Measurements from ENCODE around the gene OR52R1. TPM values are rescaled to one million over a fixed set of nuclear protein-coding genes. Genes with fewer than 3 reads are reported as not detected.
"Not testable (repeated sequence)": the region's sequence is repeated elsewhere in the genome, so short reads cannot be mapped to it uniquely, and the experiment has no call there.

The OR52R1 gene
- total and polyA plus RNA-seq, 2 experiments from 2014 or later = not detected

DNA sequence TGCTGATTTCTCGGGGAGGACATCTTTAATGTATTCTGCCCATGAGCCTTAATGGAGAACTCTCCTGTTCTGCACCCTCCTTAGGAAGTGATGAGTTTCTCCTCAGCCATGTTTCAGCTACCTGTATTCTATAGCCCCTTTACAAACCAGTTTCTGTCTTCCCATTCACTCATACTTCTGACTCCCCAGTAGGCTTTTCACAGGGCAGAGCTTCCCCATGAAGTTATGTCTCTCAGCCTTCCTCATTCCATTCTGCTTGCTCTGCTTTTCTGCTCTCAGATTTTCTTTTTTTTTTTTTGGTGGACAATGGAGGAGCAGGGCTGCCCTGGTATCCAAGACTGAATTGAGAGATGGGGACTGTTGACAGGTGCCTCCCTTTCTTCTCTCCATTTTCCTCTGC lies 4.3 kb upstream of the OR52R1 start:
- TF ChIP-seq CTCF (IDR thresholded peaks at IDR 0.05; ENCODE audit: low read depth, low read length) = no peak
- no peaks in the 10 kb centered on the region for H3K4me1 ChIP-seq (ENCODE audit: low read depth)
- H3K4me3 ChIP-seq = no peak overlapping the region
- no peaks in the 10 kb centered on the region for H3K36me3 ChIP-seq
- no peaks in the 10 kb centered on the region for H3K9me3 ChIP-seq (ENCODE audit: low read depth)
- no peaks in the 10 kb centered on the region for H3K27me3 ChIP-seq
- no peak overlapping the region for H3K27ac ChIP-seq
- DNase-seq (ENCODE audit: low read depth in 1 of 2, low spot score in 1 of 2) = no peak

DNA sequence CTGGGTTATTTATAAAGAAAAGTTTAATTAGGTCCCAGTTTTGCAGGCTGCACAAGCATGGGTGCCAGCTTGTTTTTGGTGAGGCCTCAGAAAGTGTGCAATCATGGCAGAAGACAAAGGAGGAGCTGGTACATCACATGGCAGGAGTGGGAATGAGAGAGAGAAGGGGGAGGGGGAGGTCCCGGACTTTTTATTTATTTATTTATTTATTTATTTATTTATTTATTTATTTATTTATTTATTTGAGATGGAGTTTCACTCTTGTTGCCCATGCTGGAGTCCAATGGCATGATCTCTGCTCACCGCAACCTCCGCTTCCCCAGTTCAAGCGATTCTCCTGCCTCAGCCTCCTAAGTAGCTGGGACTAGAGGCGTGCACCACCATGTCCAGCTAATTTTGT lies 2.9 kb downstream of the OR52R1 start:
- H3K4me1 ChIP-seq (ENCODE audit: low read depth); H3K27ac ChIP-seq; H3K27me3 ChIP-seq; H3K36me3 ChIP-seq; H3K9me3 ChIP-seq (ENCODE audit: low read depth); H3K4me3 ChIP-seq; DNase-seq (ENCODE audit: low read depth in 1 of 2, low spot score in 1 of 2): not testable (repeated sequence)

DNA sequence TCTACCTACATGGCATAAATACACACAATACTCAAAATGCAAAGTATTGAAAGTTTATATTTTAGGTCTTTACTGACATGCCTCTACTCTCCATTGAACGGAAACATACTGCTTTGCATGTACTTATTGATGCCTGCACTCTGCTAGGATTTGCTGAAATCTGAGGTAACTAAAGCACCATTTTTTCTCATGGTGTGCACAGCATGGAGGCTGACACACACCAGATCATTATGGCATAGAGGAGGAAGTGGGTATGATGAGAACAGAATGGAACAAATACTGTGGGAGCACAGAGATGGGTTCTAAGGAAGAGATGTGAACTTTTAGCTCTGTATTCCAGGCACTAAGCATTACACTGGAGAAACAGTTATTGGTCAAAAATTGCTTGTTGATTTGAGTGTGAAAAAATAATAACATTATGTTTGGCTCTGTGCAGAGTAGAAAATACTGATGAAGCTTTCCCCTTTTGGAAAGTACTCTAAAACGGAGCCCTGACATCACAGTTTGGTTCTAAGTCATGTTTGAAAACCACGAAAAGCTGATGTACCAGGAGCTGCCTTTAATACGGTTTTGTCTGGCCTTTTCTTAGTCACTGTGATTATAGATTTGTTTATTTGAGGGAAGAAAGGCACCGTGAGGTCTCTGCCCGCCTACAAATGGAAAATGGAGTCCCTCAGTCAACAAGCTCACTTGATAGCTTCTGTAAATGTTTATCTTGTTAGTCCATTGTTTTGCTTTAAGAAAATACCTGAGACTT lies 5.6 kb downstream of the OR52R1 start:
- Histone ChIP-seq H3K4me3 (no peak overlapping the region), H3K27me3 (no peaks in the 10 kb centered on the region), H3K36me3 (no peaks in the 10 kb centered on the region), H3K9me3 (ENCODE audit: low read depth) (no peaks in the 10 kb centered on the region), H3K4me1 (ENCODE audit: low read depth) (no peaks in the 10 kb centered on the region), H3K27ac (no peak overlapping the region)
- DNase-seq (ENCODE audit: low read depth in 1 of 2, low spot score in 1 of 2) = no peak
- TF ChIP-seq CTCF (IDR thresholded peaks at IDR 0.05; ENCODE audit: low read depth, low read length) = no peak

GRCh38 chr11:4797206-4797605 lies 7.0 kb downstream of the OR52R1 start:
- H3K27ac ChIP-seq = no peak overlapping the region
- no peak for DNase-seq (ENCODE audit: low read depth in 1 of 2, low spot score in 1 of 2)
- H3K27me3 ChIP-seq = no peaks in the 10 kb centered on the region
- no peak for TF ChIP-seq CTCF (IDR thresholded peaks at IDR 0.05; ENCODE audit: low read depth, low read length)
- no peaks in the 10 kb centered on the region for H3K36me3 ChIP-seq
- no peaks in the 10 kb centered on the region for H3K4me1 ChIP-seq (ENCODE audit: low read depth)
- no peak overlapping the region for H3K4me3 ChIP-seq
- H3K9me3 ChIP-seq (ENCODE audit: low read depth) = no peaks in the 10 kb centered on the region

DNA sequence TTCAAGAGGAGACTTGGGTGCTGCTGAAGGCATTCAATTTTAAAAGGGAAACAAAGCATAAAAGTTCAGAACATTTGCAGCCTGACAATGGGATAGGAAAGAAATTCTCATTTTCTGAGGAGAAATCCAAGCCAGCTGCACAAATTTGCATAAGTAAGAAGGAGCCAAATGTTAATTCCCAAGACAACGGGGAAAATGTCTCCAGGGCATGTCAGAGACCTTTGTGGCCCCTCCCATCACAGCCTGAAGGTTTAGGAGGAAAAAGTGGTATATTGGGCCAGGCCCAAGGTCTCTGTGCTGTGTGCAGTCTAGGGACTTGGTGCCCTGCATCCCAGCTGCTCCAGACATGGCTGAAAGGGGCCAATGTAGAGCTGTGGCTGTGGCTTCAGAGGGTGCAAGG lies 21.7 kb downstream of the OR52R1 start:
- no peaks in the 10 kb centered on the region for H3K9me3 ChIP-seq (ENCODE audit: low read depth)
- no peak for TF ChIP-seq CTCF (IDR thresholded peaks at IDR 0.05; ENCODE audit: low read depth, low read length)
- H3K27ac ChIP-seq = no peak overlapping the region
- H3K4me3 ChIP-seq = no peak overlapping the region
- no peak for DNase-seq (ENCODE audit: low read depth in 1 of 2, low spot score in 1 of 2)
- H3K4me1 ChIP-seq (ENCODE audit: low read depth) = no peaks in the 10 kb centered on the region
- H3K36me3 ChIP-seq = no peaks in the 10 kb centered on the region
- no peaks in the 10 kb centered on the region for H3K27me3 ChIP-seq

DNA sequence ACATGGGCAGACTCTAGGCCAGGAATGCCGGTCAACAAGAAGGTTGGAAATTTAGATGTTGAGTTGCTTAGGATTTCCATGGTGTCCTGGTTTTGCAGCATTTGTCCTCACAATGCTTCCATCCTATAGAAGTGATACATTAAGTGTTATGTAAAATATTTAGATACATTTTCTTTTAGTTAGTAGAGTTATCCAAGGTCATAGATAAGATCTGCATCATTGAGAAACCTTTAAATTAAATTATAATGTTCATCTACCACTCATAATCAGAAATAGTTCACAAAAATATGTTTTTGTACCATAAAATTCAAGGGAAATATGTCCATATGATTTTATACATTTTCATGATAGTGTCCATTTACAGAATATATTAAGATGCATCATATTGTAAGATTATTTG lies 34.3 kb downstream of the OR52R1 start, which contains the start of gene OR51F1:
TSS of gene OR51F1 (minus strand) at position 101 of the 400 bp plus-strand sequence. CDS start at position 101, 0 bp downstream.
- no peak for DNase-seq (ENCODE audit: low read depth in 1 of 2, low spot score in 1 of 2)
- Histone ChIP-seq H3K4me3 (no peak within 1 kb of the TSS), H3K27me3 (no peaks in the 10 kb centered on the region), H3K9me3 (ENCODE audit: low read depth) (no peaks in the 10 kb centered on the region), H3K36me3 (no peaks in the 10 kb centered on the region), H3K4me1 (ENCODE audit: low read depth) (no peaks in the 10 kb centered on the region), H3K27ac (no peak within 1 kb of the TSS)
- no peak for TF ChIP-seq CTCF (IDR thresholded peaks at IDR 0.05; ENCODE audit: low read depth, low read length)
